Measurements from ENCODE around the gene SLC4A4.

Gene SLC4A4

GRCh38 chr4:71426381-71427042 lies 87.7 kb downstream of the SLC4A4 start:
- DNase-seq (ENCODE audit: low read depth): no peak
- TF ChIP-seq CTCF (IDR thresholded peaks at IDR 0.05; ENCODE audit: low read depth, low read length, missing control alignments): no peak
- H3K4me3 ChIP-seq (ENCODE audit: low read depth, low read length): no peak overlapping the region

- TF ChIP-seq CTCF (IDR thresholded peaks at IDR 0.05; ENCODE audit: low read depth, low read length, missing control alignments): no peak
- no peak overlapping the region for H3K4me3 ChIP-seq (ENCODE audit: low read depth, low read length)
- DNase-seq (ENCODE audit: low read depth): no peak
These were observed 90.3 kb downstream of the SLC4A4 start for GRCh38 chr4:71429106-71429505.

GRCh38 chr4:71429962-71430361 lies 91.1 kb downstream of the SLC4A4 start:
- H3K4me3 ChIP-seq (ENCODE audit: low read depth, low read length): no peak overlapping the region
- TF ChIP-seq CTCF (IDR thresholded peaks at IDR 0.05; ENCODE audit: low read depth, low read length, missing control alignments): no peak
- DNase-seq (ENCODE audit: low read depth): no peak

- H3K4me3 ChIP-seq (ENCODE audit: low read depth, low read length): no peak overlapping the region
- DNase-seq (ENCODE audit: low read depth): no peak
- TF ChIP-seq CTCF (IDR thresholded peaks at IDR 0.05; ENCODE audit: low read depth, low read length, missing control alignments): no peak
These were observed 91.8 kb downstream of the SLC4A4 start for GRCh38 chr4:71430609-71431008.

GRCh38 chr4:71440612-71441011 lies 101.8 kb downstream of the SLC4A4 start:
- no peak for TF ChIP-seq CTCF (IDR thresholded peaks at IDR 0.05; ENCODE audit: low read depth, low read length, missing control alignments)
- DNase-seq (ENCODE audit: low read depth): no peak
- H3K4me3 ChIP-seq (ENCODE audit: low read depth, low read length): no peak overlapping the region

GRCh38 chr4:71441186-71442169 lies 102.7 kb downstream of the SLC4A4 start:
- no peak overlapping the region for H3K4me3 ChIP-seq (ENCODE audit: low read depth, low read length)
- no peak for DNase-seq (ENCODE audit: low read depth)
- TF ChIP-seq CTCF (IDR thresholded peaks at IDR 0.05; ENCODE audit: low read depth, low read length, missing control alignments): no peak
